Measurements from ENCODE around the gene PLPP3. TPM values are rescaled to one million over a fixed set of nuclear protein-coding genes. Genes with fewer than 3 reads are reported as not detected.

The PLPP3 gene
- total RNA-seq, 1 experiment from 2014 or later = 26.7 TPM

GRCh38 chr1:56552349-56552748 lies 27.0 kb downstream of the PLPP3 start:
- Histone ChIP-seq H4K91ac (ENCODE audit: insufficient read length, low read depth, low read length) (no peak overlapping the region), H3K9me3 (ENCODE audit: control insufficient read depth, low read depth, low read length) (no peaks in the 10 kb centered on the region), H2AFZ (ENCODE audit: low read length) (no peak overlapping the region), H3K56ac (ENCODE audit: insufficient read length, low read depth, low read length) (no peak overlapping the region), H3K9ac (ENCODE audit: extremely low read depth, insufficient read length, low read length) (no peak overlapping the region), H3K27me3 (ENCODE audit: insufficient read depth, low read length) (no peaks in the 10 kb centered on the region), H3K27ac (ENCODE audit: insufficient read length, low read depth, low read length) (peak overlapping the region; percentile 27), H3K4me2 (ENCODE audit: insufficient read depth, insufficient read length, low read length) (no peak overlapping the region), H4K20me1 (ENCODE audit: control insufficient read depth, insufficient read depth, insufficient read length) (no peaks in the 10 kb centered on the region), H2BK5ac (ENCODE audit: insufficient read length, low read length) (no peak overlapping the region), H2BK15ac (ENCODE audit: low read depth, low read length) (no peak overlapping the region), H3K79me2 (ENCODE audit: insufficient read depth, low read length) (peaks cover 30% of the 10 kb centered on the region; the same call in 1 of the 2 replicates), H2BK120ac (ENCODE audit: low read depth, low read length, poor library complexity, severe bottlenecking) (no peak overlapping the region), H3K79me1 (ENCODE audit: insufficient read depth, low read depth, low read length, poor library complexity, severe bottlenecking) (peaks cover 7% of the 10 kb centered on the region), H4K8ac (replicated peaks; ENCODE audit: insufficient read length, low read depth, low read length) (no peak overlapping the region), H3K14ac (ENCODE audit: insufficient read depth, low read length) (no peak overlapping the region), H2AK5ac (ENCODE audit: insufficient read length, low read length) (no peak overlapping the region), H2BK12ac (ENCODE audit: insufficient read length, low read depth, low read length) (no peak overlapping the region), H3K4me1 (ENCODE audit: insufficient read depth, low read length) (peaks cover 44% of the 10 kb centered on the region), H3K23ac (ENCODE audit: insufficient read length, low read depth, low read length) (no peak overlapping the region), H4K5ac (ENCODE audit: insufficient read length, low read depth, low read length) (no peak overlapping the region), H3K23me2 (ENCODE audit: insufficient read length, low read depth, low read length, poor library complexity, severe bottlenecking) (peaks cover 4% of the 10 kb centered on the region), H2BK20ac (ENCODE audit: low read depth, low read length, poor library complexity, severe bottlenecking) (no peak overlapping the region), H3T11ph (ENCODE audit: low read length) (no peak overlapping the region), H3K18ac (ENCODE audit: insufficient read length, low read depth, low read length) (no peak overlapping the region), H3K4ac (ENCODE audit: low read depth, low read length) (no peak overlapping the region)
- Mint-ChIP-seq H3K4me1 (peaks cover 77 to 79% of the 10 kb centered on the region in 2 experiments), H3K27me3 (ENCODE audit: low read depth) (no peaks in the 10 kb centered on the region; the same call in 1 of the 2 replicates), H3K9me3 (no peaks in the 10 kb centered on the region), H3K4me3 (peak overlapping the region in 1 of 2 experiments; percentile 7; a peak in 1 of 5 replicates), H3K36me3 (ENCODE audit: insufficient read depth in 1 of 3, low read depth in 3 of 3) (peaks cover 0 to 10% (median 9%) of the 10 kb centered on the region in 3 experiments; a peak in 4 of 7 replicates), H3K27ac (peak overlapping the region in 2 of 3 experiments; percentile 91 to 96; a peak in 4 of 7 replicates)
- no peak for TF ChIP-seq CTCF (conservative IDR thresholded peaks at IDR 0.05)
- no peak for DNase-seq

Data from H9 (cell line).